ENCODE measurements around the gene SART3. TPM values are rescaled to one million over a fixed set of nuclear protein-coding genes. Genes with fewer than 3 reads are reported as not detected.

The SART3 gene
- total RNA-seq, 2 donors from 2014 or later: 54.1 to 112 TPM

DNA sequence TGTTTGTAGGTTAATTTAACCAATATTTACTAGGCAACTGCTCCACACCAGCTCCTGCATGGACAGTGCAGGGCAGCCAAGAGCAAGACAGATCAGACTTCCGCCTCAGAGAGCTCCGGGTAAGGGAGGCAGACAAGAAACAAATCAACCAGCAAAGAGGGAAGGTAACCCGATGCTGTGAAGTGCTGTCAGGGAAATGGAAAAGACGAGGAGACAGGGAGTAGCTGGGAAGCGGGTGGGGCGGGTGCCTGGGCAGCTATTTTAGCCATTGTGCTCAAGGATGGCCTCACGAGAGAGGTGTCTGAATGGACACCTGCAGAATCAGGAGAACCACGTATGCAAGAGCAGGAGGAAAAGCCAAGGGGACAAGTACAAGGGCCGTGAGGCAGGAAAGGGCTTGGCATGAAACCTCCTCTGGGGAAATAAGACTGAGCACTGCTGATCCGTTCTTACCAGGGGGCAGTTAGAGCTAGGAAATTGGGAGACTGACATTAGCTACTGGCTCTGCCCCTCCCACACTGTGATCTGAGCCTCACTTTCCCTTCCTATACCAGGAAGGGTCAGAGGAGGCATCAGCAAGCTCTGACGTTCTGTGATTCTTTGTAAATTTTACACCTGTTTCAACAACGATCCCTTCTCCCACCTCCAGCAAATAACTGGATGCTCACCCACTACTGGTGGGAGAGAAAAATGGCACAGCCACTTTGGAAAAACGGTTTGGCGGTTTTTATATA lies 43.4 kb upstream of the SART3 start:
- 32% methylated on average over 14 of the region's 14 CpGs for WGBS
- Histone ChIP-seq H3K9me3 (no peaks in the 10 kb centered on the region), H3K4me1 (replicated peaks) (no peaks in the 10 kb centered on the region), H3K36me3 (no peaks in the 10 kb centered on the region), H3K4me3 (no peak overlapping the region), H3K27me3 (replicated peaks; ENCODE audit: insufficient read depth) (no peaks in the 10 kb centered on the region), H3K27ac (no peak overlapping the region)
- no peak for TF ChIP-seq POLR2A (IDR thresholded peaks at IDR 0.05)
- TF ChIP-seq POLR2AphosphoS5 (IDR thresholded peaks at IDR 0.05): no peak
- TF ChIP-seq, protein P1, sequence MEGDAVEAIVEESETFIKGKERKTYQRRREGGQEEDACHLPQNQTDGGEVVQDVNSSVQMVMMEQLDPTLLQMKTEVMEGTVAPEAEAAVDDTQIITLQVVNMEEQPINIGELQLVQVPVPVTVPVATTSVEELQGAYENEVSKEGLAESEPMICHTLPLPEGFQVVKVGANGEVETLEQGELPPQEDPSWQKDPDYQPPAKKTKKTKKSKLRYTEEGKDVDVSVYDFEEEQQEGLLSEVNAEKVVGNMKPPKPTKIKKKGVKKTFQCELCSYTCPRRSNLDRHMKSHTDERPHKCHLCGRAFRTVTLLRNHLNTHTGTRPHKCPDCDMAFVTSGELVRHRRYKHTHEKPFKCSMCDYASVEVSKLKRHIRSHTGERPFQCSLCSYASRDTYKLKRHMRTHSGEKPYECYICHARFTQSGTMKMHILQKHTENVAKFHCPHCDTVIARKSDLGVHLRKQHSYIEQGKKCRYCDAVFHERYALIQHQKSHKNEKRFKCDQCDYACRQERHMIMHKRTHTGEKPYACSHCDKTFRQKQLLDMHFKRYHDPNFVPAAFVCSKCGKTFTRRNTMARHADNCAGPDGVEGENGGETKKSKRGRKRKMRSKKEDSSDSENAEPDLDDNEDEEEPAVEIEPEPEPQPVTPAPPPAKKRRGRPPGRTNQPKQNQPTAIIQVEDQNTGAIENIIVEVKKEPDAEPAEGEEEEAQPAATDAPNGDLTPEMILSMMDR (IDR thresholded peaks at IDR 0.05): no peak
- intact Hi-C loops (cut with DNase I): no loop called here
- no peak for DNase-seq (ENCODE audit: low spot score)

DNA sequence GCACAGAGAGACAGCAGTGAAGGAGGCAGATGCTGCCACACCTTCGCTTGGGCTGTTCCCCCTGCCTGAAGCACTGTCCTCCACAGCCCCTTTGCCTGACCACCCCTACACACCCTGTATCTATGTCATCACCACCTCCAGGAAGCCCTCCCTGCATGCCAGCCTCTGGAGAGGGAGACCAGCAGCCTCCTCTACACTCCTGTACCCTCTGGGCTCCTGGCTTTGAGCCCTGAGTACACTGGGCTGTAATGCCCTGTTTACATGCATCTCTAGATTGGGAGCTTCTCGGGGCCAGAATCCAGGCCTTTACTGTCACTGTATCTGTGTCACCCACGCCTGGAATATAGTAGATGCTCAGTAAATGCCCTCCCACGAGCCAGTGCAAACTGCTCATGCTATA lies 42.8 kb upstream of the SART3 start:
- intact Hi-C loops (cut with DNase I): no loop called here
- no peak for DNase-seq (ENCODE audit: low spot score)
- 89% methylated on average over 4 of the region's 4 CpGs for WGBS
- H3K27me3 ChIP-seq (replicated peaks; ENCODE audit: insufficient read depth): no peaks in the 10 kb centered on the region
- no peak for TF ChIP-seq POLR2AphosphoS5 (IDR thresholded peaks at IDR 0.05)
- TF ChIP-seq POLR2A (IDR thresholded peaks at IDR 0.05): no peak
- TF ChIP-seq, protein P1 (IDR thresholded peaks at IDR 0.05): no peak
- H3K36me3 ChIP-seq: no peaks in the 10 kb centered on the region
- H3K4me3 ChIP-seq: no peak overlapping the region
- no peak overlapping the region for H3K27ac ChIP-seq
- no peaks in the 10 kb centered on the region for H3K4me1 ChIP-seq (replicated peaks)
- H3K9me3 ChIP-seq: no peaks in the 10 kb centered on the region

DNA sequence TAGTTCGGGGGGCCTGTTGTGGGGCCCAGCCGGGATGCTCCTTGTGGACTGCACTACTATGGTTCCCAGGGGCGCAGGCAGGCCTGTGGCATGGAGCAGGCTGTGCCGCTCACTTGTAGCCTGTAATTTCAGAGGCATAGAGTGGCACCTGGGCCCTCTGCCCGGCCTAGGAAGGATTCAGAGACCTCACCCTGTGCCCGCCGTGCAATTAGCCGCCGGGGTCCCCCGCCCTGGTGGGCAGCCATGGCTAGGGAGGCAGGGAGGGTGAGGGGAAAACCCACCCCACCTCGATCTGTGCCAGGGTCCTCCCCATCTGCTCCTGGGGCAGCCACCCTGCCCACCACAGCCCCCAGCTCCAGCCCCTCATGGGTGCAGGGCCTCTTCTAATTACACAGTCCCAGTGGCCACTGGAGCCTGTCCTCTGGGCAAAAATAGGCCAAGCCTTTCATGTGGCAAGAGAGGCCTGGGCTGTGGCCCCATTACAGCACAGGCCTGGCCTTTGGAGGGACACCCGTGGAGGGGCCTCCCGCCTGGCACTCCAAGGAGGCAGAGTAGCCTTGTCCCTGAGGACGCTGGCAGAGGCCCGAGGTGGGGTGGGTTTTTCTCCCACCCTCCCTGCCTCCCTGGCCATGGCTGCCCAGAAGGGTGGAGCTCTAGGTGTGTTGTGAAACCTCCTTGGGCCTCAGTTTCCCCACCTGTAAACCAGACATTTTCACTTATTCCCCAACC lies 42.2 kb upstream of the SART3 start:
- Histone ChIP-seq H3K27me3 (replicated peaks; ENCODE audit: insufficient read depth) (no peaks in the 10 kb centered on the region), H3K27ac (no peak overlapping the region), H3K4me3 (no peak overlapping the region), H3K9me3 (no peaks in the 10 kb centered on the region), H3K36me3 (no peaks in the 10 kb centered on the region), H3K4me1 (replicated peaks) (no peaks in the 10 kb centered on the region)
- no peak for DNase-seq (ENCODE audit: low spot score)
- intact Hi-C loops (cut with DNase I): no loop called here
- 84% methylated on average over 15 of the region's 15 CpGs for WGBS
- TF ChIP-seq POLR2A (IDR thresholded peaks at IDR 0.05): no peak
- TF ChIP-seq POLR2AphosphoS5 (IDR thresholded peaks at IDR 0.05): no peak
- TF ChIP-seq, protein P1 (IDR thresholded peaks at IDR 0.05): no peak

DNA sequence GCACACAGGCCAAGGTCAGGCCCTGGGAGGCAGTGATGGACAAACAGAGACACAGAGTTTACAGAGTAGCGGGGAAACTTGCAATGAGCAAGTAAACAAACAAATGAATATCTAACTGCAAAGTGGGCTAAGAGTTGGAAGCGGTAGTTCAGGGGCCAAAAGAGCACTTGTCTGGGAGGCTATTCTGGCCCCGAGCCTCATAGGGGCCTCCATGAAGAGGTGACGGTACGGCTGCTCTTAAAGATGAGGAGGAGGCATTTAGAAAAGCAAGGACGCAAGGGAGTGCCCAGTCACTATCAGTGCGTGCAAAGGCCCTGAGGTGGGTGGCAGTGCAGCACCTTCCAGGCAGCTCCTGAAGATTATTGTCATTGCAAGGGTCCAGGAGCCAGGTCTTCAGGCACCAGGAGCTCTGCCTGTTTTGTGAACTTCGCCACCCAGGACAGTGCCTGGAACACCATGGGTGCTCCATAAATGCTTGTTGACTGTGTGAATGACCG lies 41.3 kb upstream of the SART3 start:
- DNase-seq (ENCODE audit: low spot score): no peak
- H3K27me3 ChIP-seq (replicated peaks; ENCODE audit: insufficient read depth): no peaks in the 10 kb centered on the region
- H3K9me3 ChIP-seq: no peaks in the 10 kb centered on the region
- WGBS: 98% methylated on average over 9 of the region's 9 CpGs
- no peak overlapping the region for H3K27ac ChIP-seq
- H3K4me3 ChIP-seq: no peak overlapping the region
- H3K4me1 ChIP-seq (replicated peaks): no peaks in the 10 kb centered on the region
- TF ChIP-seq POLR2AphosphoS5 (IDR thresholded peaks at IDR 0.05) (no peak), POLR2A (IDR thresholded peaks at IDR 0.05) (no peak)
- TF ChIP-seq, protein P1 (IDR thresholded peaks at IDR 0.05): no peak
- intact Hi-C loops (cut with DNase I): no loop called here
- H3K36me3 ChIP-seq: no peaks in the 10 kb centered on the region

Measured in prostate gland (tissue), 2 donors.